ENCODE data around the gene LDLRAD4.

LDLRAD4 gene

GRCh38 chr18:13511961-13512577 lies 293.5 kb downstream of the LDLRAD4 start:
- no peak for DNase-seq (ENCODE audit: low read depth in 3 of 3)

DNA sequence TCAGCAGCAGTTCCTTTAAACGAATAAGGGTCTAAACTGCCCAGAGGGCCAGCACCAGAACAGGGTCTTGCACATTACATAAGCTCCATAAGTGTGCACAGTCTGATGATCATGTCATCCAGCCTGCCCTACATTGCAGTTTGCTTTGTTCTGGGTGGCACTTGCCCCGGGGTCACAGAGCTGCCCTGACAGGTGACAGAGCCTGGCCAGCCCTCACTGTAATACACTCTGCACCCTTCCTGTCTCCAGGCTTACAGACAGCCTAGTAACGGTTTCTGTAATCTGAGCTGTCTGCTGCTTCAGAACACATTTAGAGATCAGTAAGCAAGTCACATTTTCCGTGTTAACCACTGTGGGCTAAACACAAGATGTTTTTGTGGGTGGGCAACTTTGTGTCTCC lies 294.5 kb downstream of the LDLRAD4 start:
- no peak for DNase-seq (ENCODE audit: low read depth in 3 of 3)

- DNase-seq (ENCODE audit: low read depth in 3 of 3) = no peak
These were observed 294.9 kb downstream of the LDLRAD4 start for GRCh38 chr18:13513481-13513880.

DNA sequence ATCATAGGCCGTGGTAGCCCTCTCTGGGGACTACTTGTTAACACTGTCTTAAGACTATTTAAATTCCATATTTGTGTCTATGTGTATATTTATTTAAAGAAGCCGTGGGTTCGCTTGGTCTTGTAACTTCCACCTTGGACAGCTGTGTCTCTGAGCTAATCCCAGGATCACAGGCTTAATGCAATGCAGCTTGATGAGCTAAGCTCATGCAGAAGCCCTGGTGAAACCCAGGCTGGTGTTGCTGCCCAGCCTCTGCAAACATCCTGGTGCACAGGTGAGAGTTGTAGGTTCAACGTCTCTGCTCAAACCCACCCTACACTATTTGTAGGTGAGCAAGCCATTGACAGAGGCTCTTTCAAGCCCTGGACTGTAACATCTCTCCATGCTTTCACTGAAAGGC lies 296.0 kb downstream of the LDLRAD4 start:
- no peak for DNase-seq (ENCODE audit: low read depth in 3 of 3)

GRCh38 chr18:13516855-13517254 lies 298.3 kb downstream of the LDLRAD4 start:
- DNase-seq (ENCODE audit: low read depth in 3 of 3) = no peak

GRCh38 chr18:13517369-13517768 lies 298.8 kb downstream of the LDLRAD4 start:
- no peak for DNase-seq (ENCODE audit: low read depth in 3 of 3)

- DNase-seq (ENCODE audit: low read depth in 3 of 3) = no peak
These were observed 299.8 kb downstream of the LDLRAD4 start for GRCh38 chr18:13518382-13518781.

- DNase-seq (ENCODE audit: low read depth in 3 of 3) = no peak
These were observed 301.7 kb downstream of the LDLRAD4 start for GRCh38 chr18:13520306-13520705.

DNA sequence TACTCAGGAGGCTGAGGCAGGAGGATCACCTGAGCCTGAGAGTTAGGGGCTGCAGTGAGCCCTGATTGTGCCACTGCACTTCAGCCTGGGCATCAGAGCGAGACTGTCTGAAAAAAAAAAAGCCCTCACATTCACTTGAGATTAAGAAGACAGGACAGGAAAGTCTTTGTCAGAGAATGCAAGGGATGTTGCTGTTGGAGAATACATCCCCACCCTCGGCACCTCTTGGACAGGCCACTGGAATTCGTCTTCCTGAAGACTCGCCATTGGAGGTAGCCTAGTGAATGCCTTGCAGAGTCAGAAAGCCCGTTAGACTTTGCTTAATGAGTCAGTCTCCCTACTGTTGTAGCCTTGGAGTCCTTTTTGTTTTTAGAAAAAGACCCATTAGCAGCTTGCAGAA lies 302.2 kb downstream of the LDLRAD4 start:
- no peak for DNase-seq (ENCODE audit: low read depth in 3 of 3)

DNA sequence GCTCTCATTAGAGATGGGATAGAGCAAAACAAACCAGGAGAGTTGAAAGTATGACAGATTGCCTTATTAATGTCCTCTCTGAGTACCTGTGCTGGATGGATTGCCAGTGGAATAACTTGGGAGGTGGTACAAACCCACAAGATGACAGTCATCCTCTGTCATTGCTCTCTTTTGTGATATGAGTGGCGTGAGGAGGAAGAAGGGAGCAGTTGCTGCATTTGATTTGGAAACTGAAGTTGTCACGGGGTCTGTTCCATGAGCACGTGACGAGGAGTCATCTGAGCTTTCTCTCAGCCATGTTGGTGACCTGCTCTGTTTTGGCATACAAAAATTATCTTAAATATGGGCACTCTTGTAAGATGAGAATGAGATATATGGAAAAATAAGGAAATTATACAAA lies 302.9 kb downstream of the LDLRAD4 start:
- DNase-seq (ENCODE audit: low read depth in 3 of 3) = no peak

DNA sequence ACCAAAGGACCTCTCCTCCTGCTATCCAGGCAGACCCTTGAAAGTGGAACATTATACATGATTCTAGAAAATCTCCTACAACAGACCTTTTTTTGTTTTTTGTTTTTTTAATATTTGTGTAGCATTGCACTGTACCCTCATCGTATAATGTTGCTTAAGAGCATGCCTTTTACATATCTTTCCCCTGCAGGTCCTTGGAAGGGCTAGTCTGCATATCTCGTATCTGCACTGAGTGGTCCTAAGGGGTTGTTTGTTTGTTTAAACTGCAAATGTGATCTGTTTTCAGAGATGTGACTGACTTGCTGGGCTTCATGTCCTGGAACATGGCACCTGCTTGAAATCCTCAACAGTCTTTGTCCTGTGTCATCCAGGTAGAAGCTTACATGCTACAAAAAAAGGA lies 303.7 kb downstream of the LDLRAD4 start:
- no peak for DNase-seq (ENCODE audit: low read depth in 3 of 3)

GRCh38 chr18:13522861-13523660 lies 304.5 kb downstream of the LDLRAD4 start:
- no peak for DNase-seq (ENCODE audit: low read depth in 3 of 3)

DNA sequence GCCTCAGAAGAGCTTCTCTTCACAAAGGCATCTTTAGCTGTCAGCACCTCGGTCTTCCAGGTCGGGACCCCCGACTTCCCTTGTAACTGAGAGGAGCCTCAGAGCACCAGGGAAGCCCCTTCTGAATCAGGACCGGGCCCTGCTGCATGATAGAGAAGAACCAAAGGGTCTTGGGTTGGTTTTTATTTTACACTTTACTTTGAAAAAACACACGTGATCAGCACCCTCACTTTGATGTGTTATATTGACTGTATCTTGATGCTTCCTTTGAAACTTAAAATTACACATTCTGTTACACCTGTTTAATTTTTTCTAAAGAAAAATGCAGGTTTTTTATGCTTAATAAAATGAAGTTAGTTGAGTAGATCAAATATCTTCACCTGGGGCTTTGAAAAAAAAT lies 305.5 kb downstream of the LDLRAD4 start:
- no peak for DNase-seq (ENCODE audit: low read depth in 3 of 3)

DNA sequence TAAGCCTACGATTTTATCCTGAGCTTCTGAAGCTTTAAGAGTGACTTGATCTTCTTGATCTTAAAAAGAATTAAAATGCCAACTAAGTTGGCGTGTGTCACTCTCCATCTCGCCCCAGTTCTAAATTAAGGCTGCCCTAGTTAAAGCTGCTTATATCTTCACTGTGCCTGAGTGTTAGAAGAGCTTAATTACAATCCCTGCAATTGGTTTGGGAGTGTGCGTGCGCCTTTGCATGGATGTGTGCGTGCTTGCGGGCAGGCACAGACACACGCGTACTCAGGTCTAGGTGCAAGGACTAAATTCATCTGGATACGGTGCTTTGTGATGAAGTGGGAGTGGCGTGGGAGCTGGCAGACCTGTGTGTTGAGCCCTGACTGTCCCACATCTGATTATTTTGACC lies 306.3 kb downstream of the LDLRAD4 start:
- DNase-seq (ENCODE audit: low read depth in 3 of 3) = no peak

DNA sequence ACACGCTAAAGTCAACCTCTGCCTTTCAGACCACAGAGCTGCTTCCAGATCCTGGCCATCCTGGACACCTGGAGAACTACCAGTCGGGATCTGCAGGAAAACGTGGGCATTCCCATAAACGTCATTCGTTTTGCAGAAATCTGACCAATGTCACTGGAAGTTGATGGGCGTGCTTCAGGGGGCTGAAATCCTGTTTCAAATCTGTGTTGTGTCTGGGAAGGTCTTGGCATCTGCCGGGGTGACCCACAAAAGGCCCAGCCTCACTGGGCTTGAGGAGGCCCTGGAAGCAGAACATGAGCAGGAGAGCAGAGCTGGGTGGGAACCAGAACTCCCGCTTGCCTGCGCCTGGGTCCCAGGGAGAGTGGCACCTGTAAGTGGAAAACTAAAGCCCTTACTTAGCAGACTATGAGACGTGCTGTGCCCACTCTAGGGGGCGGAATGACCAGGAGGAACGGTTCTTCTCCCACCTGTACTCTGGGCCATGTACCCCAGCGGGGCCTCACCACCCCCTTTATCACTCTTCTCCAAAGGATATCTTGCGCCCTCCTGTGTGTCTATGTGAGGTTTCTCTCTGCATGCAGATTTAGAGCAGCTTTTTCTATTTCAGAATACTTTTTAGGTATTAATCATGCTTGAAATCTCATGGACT lies 306.9 kb downstream of the LDLRAD4 start:
- no peak for DNase-seq (ENCODE audit: low read depth in 3 of 3)

GRCh38 chr18:13526519-13526918 lies 308.0 kb downstream of the LDLRAD4 start:
- DNase-seq (ENCODE audit: low read depth in 3 of 3) = no peak

GRCh38 chr18:13527256-13527655 lies 308.7 kb downstream of the LDLRAD4 start:
- no peak for DNase-seq (ENCODE audit: low read depth in 3 of 3)

DNA sequence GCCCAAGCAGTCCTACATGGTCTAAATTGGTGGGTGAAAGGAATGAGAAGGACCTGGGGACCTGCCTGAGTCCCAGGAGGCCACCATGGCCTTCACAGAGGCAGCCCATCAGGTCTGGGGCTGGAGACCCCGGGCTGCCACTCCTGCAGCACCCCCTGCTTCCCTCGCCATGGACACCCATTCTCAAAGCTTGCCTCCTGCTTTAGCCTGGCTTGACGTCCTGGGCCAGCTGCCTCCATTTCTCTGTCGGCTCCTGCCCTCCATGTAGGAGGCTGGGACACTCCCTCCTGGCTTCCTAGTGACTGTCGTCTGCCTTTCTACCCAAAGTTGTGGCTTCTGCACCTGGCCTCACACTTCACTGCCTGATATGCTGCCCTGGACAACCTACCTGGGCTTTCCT lies 309.2 kb downstream of the LDLRAD4 start:
- DNase-seq (ENCODE audit: low read depth in 3 of 3) = no peak

DNA sequence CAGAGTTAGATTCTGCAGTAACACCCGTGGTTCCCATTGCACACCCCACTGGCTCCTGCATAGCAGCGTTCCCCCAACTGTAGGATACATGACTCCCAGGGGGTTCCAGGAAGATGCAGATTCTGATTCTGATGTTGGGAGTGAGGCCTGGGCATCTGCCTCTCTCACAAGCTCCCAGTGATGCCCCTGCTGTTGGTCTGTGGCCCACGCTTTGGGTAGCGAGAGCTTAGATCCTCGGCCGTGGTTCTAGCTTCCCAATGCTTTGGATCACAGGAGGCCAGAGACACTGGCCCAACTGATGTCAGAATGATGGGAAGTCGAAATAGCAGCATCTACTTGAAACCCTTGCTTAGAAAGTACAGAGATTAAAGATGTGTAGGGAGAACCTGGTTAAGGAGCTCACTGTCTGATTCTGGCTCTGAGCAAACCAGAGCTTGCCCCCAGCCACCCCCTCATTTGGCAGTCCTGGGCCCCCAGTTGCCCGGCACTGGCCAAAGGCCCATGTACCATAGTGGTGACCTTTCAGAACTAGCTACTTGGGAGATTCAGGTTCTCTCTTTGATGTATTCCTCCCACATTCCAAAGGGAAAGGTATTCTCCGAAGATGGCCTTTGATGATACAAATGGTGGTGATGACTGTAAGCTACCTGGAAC lies 310.3 kb downstream of the LDLRAD4 start:
- no peak for DNase-seq (ENCODE audit: low read depth in 3 of 3)

- DNase-seq (ENCODE audit: low read depth in 3 of 3) = no peak
These were observed 311.7 kb downstream of the LDLRAD4 start for GRCh38 chr18:13530033-13530878.

- no peak for DNase-seq (ENCODE audit: low read depth in 3 of 3)
These were observed 312.4 kb downstream of the LDLRAD4 start for GRCh38 chr18:13530879-13531387.
